GM19238 (cell line): ENCODE results near the gene MYO10.
"Not testable (repeated sequence)": the region's sequence is repeated elsewhere in the genome, so short reads cannot be mapped to it uniquely, and the experiment has no call there.

ENCODE experiments used
- DNase-seq: peaks from one replicate; pipeline ENCODE4 v3.0.0; 2011; ENCODE audit warnings: low spot score; ENCODE audit not compliant: insufficient read length

Gene MYO10

GRCh38 chr5:16863469-16863946 lies 72.6 kb downstream of the MYO10 start:
- DNase-seq: no peak

GRCh38 chr5:16862777-16863176 lies 73.3 kb downstream of the MYO10 start:
- DNase-seq: no peak

- DNase-seq: no peak
Measured at GRCh38 chr5:16859346-16859745, 76.7 kb downstream of the MYO10 start.

GRCh38 chr5:16858151-16858550 lies 77.9 kb downstream of the MYO10 start:
- DNase-seq: no peak

- no peak for DNase-seq
Measured at GRCh38 chr5:16857635-16858034, 78.5 kb downstream of the MYO10 start.

GRCh38 chr5:16856531-16856930 lies 79.6 kb downstream of the MYO10 start:
- no peak for DNase-seq

- DNase-seq: no peak
Measured at GRCh38 chr5:16855898-16856297, 80.2 kb downstream of the MYO10 start.

GRCh38 chr5:16855485-16855884 lies 80.6 kb downstream of the MYO10 start:
- no peak for DNase-seq

- DNase-seq: no peak
Measured at GRCh38 chr5:16854351-16854750, 81.7 kb downstream of the MYO10 start.

GRCh38 chr5:16853518-16853917 lies 82.6 kb downstream of the MYO10 start:
- DNase-seq: no peak

GRCh38 chr5:16852251-16853005 lies 83.7 kb downstream of the MYO10 start:
- no peak for DNase-seq

GRCh38 chr5:16849775-16850174 lies 86.3 kb downstream of the MYO10 start:
- no peak for DNase-seq

- no peak for DNase-seq
Measured at GRCh38 chr5:16849181-16849580, 86.9 kb downstream of the MYO10 start.

GRCh38 chr5:16844952-16845351 lies 91.1 kb downstream of the MYO10 start:
- no peak for DNase-seq

- no peak for DNase-seq
Measured at GRCh38 chr5:16842896-16843295, 93.2 kb downstream of the MYO10 start.

- no peak for DNase-seq
Measured at GRCh38 chr5:16841416-16841815, 94.7 kb downstream of the MYO10 start.

GRCh38 chr5:16837305-16837704 lies 98.8 kb downstream of the MYO10 start:
- DNase-seq: no peak

GRCh38 chr5:16834029-16834428 lies 102.1 kb downstream of the MYO10 start:
- no peak for DNase-seq

GRCh38 chr5:16831326-16831725 lies 104.8 kb downstream of the MYO10 start:
- not testable (repeated sequence) for DNase-seq

GRCh38 chr5:16827755-16828154 lies 108.3 kb downstream of the MYO10 start:
- DNase-seq: no peak

- DNase-seq: no peak
Measured at GRCh38 chr5:16826379-16827125, 109.5 kb downstream of the MYO10 start.

- no peak for DNase-seq
Measured at GRCh38 chr5:16819522-16820167, 116.4 kb downstream of the MYO10 start.
